PC-3 (cell line): ENCODE results near the gene SULT1C4.

Experiments
- EZH2 ChIP-seq: fragments of 300-600 bp; sonication (generic); IDR thresholded peaks from one replicate; pipeline ENCODE4 v1.6.1; 2017; ENCODE audit warnings: antibody characterized with exemption, mild to moderate bottlenecking, low read length; ENCODE audit not compliant: unreplicated experiment
- EZH2phosphoT487 ChIP-seq: fragments of 300-600 bp; sonication (generic); IDR thresholded peaks from 2 replicates; pipeline ENCODE4 v1.6.1; 2018; ENCODE audit warnings: mild to moderate bottlenecking, antibody characterized with exemption, low read length, borderline replicate concordance
- TF ChIP-seq, protein P1 (sequence below): fragments of 300-600 bp; sonication (generic); conservative IDR thresholded peaks from 2 replicates; pipeline ENCODE4 v1.5.1; 2017; ENCODE audit warnings: antibody characterized with exemption, low read depth, mild to moderate bottlenecking, low read length

DNA sequence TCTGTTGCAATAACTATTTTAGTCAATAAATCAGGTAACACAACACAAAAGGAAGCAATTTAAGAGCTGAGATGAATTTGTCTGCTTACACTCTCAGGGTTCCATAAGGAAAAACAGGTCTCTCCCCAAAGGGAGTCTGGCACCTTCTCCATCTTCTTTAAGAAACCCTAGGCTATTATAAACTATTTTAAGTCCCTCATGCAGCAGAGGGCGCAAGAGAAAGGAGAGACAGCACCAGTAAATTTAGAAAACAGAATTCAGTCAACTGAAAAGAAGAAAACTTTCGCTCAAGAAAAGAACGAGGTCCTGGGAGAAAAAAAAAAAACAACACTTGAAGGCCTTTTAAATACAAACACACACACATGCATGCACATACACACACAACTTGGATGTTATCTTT, 19.1 kb downstream of the SULT1C4 start:
- TF ChIP-seq, protein P1, sequence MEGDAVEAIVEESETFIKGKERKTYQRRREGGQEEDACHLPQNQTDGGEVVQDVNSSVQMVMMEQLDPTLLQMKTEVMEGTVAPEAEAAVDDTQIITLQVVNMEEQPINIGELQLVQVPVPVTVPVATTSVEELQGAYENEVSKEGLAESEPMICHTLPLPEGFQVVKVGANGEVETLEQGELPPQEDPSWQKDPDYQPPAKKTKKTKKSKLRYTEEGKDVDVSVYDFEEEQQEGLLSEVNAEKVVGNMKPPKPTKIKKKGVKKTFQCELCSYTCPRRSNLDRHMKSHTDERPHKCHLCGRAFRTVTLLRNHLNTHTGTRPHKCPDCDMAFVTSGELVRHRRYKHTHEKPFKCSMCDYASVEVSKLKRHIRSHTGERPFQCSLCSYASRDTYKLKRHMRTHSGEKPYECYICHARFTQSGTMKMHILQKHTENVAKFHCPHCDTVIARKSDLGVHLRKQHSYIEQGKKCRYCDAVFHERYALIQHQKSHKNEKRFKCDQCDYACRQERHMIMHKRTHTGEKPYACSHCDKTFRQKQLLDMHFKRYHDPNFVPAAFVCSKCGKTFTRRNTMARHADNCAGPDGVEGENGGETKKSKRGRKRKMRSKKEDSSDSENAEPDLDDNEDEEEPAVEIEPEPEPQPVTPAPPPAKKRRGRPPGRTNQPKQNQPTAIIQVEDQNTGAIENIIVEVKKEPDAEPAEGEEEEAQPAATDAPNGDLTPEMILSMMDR: peak; percentile 74
- TF ChIP-seq EZH2phosphoT487: no peak
- TF ChIP-seq EZH2: no peak
